OCI-LY3 (cell line): ENCODE measurements around the gene B4GALNT4.

ENCODE experiments used
- H2AFZ ChIP-seq: fragments of 200-600, 300-600 bp; shearing (Covaris generic); 2 replicates; pipeline ENCODE4 v1.6.0; 2014; ENCODE audit warnings: antibody characterized with exemption, low read depth, low read length
- H3K27ac ChIP-seq: fragments of 200-600, 300-600 bp; sonication (generic); 2 replicates; pipeline ENCODE4 v1.5.1; 2014; ENCODE audit warnings: mild to moderate bottlenecking, low read length, moderate library complexity, mixed read lengths
- H3K27me3 ChIP-seq: fragments of 200-600, 300-600 bp; sonication (generic); 2 replicates; pipeline ENCODE4 v1.6.1; 2014; ENCODE audit warnings: low read depth, low read length, mixed read lengths
- H3K36me3 ChIP-seq: fragments of 200-600, 300-600 bp; sonication (generic); replicated peaks from 2 replicates; pipeline ENCODE3; 2014; ENCODE audit warnings: low read depth, low read length, mixed read lengths
- H3K4me1 ChIP-seq: fragments of 300-600, 200-600 bp; sonication (generic); 2 replicates; pipeline ENCODE4 v1.6.1; 2014; ENCODE audit warnings: low read length, mixed read lengths
- H3K4me2 ChIP-seq: fragments of 200-600, 300-600 bp; sonication (generic); 2 replicates; pipeline ENCODE4 v1.6.1; 2014; ENCODE audit warnings: low read length, mixed read lengths
- H3K4me3 ChIP-seq: fragments of 300-600, 200-600 bp; sonication (generic); 2 replicates; pipeline ENCODE4 v1.5.1; 2014; ENCODE audit warnings: antibody characterized with exemption, mild to moderate bottlenecking, low read length, moderate library complexity
- H3K79me2 ChIP-seq: fragments of 300-600, 200-600 bp; shearing (Covaris generic); 2 replicates; pipeline ENCODE4 v1.6.1; 2014; ENCODE audit warnings: mild to moderate bottlenecking, low read length, mixed read lengths
- H3K9ac ChIP-seq: fragments of 300-600, 200-600 bp; shearing (Covaris generic); 2 replicates; pipeline ENCODE4 v1.6.0; 2014; ENCODE audit warnings: mild to moderate bottlenecking, low read length, moderate library complexity
- H3K9me3 ChIP-seq: fragments of 200-600, 300-600 bp; shearing (Covaris generic); 2 replicates; pipeline ENCODE4 v1.6.1; 2014; ENCODE audit warnings: low read length, mixed read lengths; ENCODE audit not compliant: insufficient read depth
- H4K20me1 ChIP-seq: fragments of 200-600, 300-600 bp; sonication (generic); 2 replicates; pipeline ENCODE4 v1.6.1; 2016; ENCODE audit warnings: low read length, mixed read lengths; ENCODE audit not compliant: insufficient read depth
- EZH2phosphoT487 ChIP-seq: fragments of 200-600 bp; shearing (Covaris generic); IDR thresholded peaks from 2 replicates; pipeline ENCODE4 v1.6.1; 2018; ENCODE audit warnings: antibody characterized with exemption, mixed run types, low read depth
- TF ChIP-seq, protein P1 (sequence below): fragments of 200-600, 300-600 bp; sonication (generic); IDR thresholded peaks from 2 replicates; pipeline ENCODE4 v1.5.1; 2014; ENCODE audit warnings: antibody characterized with exemption, low read length, low read depth

B4GALNT4 gene

DNA sequence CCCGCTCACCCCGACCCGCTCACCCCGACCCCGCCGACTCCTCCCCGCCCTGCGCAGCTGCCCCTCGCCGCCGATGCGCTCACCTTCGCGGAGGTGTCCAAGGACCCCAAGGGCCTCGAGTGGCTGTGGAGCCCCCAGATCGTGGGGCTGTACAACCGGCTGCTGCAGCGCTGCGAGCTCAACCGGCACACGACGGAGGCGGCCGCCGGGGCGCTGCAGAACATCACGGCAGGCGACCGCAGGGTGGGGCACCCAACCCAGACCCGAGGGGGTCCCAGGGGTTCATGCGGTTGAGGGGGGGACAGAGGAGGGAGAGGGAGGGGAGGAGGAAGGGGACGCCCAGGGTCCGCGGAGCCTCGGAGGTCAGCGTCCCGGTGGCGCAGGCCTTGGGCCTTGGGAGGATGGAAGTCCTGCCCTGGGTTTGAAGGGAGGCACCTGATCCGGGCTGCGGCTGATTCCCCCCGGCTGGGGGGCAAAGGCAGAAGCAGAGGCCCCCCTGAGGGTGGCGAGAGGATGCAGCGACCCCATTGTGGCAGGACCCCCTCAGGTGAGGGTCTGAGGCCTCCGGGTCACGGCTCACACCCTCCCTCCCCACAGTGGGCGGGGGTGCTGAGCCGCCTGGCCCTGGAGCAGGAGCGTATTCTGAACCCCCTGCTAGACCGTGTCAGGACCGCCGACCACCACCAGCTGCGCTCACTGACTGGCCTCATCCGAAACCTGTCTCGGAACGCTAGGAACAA lies 33.9 kb downstream of the B4GALNT4 start:
- Histone ChIP-seq H3K9me3 (no peaks in the 10 kb centered on the region), H3K4me2 (no peak overlapping the region), H2AFZ (no peak overlapping the region), H4K20me1 (no peaks in the 10 kb centered on the region), H3K27ac (no peak overlapping the region), H3K27me3 (no peaks in the 10 kb centered on the region), H3K36me3 (no peaks in the 10 kb centered on the region), H3K4me1 (no peaks in the 10 kb centered on the region), H3K9ac (no peak overlapping the region), H3K79me2 (no peaks in the 10 kb centered on the region), H3K4me3 (no peak overlapping the region)
- no peak for TF ChIP-seq EZH2phosphoT487
- TF ChIP-seq, protein P1, sequence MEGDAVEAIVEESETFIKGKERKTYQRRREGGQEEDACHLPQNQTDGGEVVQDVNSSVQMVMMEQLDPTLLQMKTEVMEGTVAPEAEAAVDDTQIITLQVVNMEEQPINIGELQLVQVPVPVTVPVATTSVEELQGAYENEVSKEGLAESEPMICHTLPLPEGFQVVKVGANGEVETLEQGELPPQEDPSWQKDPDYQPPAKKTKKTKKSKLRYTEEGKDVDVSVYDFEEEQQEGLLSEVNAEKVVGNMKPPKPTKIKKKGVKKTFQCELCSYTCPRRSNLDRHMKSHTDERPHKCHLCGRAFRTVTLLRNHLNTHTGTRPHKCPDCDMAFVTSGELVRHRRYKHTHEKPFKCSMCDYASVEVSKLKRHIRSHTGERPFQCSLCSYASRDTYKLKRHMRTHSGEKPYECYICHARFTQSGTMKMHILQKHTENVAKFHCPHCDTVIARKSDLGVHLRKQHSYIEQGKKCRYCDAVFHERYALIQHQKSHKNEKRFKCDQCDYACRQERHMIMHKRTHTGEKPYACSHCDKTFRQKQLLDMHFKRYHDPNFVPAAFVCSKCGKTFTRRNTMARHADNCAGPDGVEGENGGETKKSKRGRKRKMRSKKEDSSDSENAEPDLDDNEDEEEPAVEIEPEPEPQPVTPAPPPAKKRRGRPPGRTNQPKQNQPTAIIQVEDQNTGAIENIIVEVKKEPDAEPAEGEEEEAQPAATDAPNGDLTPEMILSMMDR = no peak

- no peaks in the 10 kb centered on the region for H3K36me3 ChIP-seq
- H3K79me2 ChIP-seq = no peaks in the 10 kb centered on the region
- H3K4me1 ChIP-seq = no peaks in the 10 kb centered on the region
- H3K4me2 ChIP-seq = no peak overlapping the region
- H3K4me3 ChIP-seq = no peak overlapping the region
- no peak overlapping the region for H3K9ac ChIP-seq
- H4K20me1 ChIP-seq = no peaks in the 10 kb centered on the region
- H3K27ac ChIP-seq = no peak overlapping the region
- TF ChIP-seq EZH2phosphoT487 = no peak
- TF ChIP-seq, protein P1 = no peak
- no peak overlapping the region for H2AFZ ChIP-seq
- no peaks in the 10 kb centered on the region for H3K9me3 ChIP-seq
- H3K27me3 ChIP-seq = no peaks in the 10 kb centered on the region
Measured at GRCh38 chr11:403761-404431, 34.6 kb downstream of the B4GALNT4 start.

GRCh38 chr11:404551-405264 lies 35.4 kb downstream of the B4GALNT4 start:
- Histone ChIP-seq H3K4me1 (no peaks in the 10 kb centered on the region), H3K9me3 (no peaks in the 10 kb centered on the region), H3K27ac (no peak overlapping the region), H3K9ac (no peak overlapping the region), H4K20me1 (no peaks in the 10 kb centered on the region), H3K79me2 (no peaks in the 10 kb centered on the region), H3K27me3 (no peaks in the 10 kb centered on the region), H3K4me3 (no peak overlapping the region), H3K4me2 (no peak overlapping the region), H2AFZ (no peak overlapping the region), H3K36me3 (no peaks in the 10 kb centered on the region)
- TF ChIP-seq EZH2phosphoT487 = no peak

DNA sequence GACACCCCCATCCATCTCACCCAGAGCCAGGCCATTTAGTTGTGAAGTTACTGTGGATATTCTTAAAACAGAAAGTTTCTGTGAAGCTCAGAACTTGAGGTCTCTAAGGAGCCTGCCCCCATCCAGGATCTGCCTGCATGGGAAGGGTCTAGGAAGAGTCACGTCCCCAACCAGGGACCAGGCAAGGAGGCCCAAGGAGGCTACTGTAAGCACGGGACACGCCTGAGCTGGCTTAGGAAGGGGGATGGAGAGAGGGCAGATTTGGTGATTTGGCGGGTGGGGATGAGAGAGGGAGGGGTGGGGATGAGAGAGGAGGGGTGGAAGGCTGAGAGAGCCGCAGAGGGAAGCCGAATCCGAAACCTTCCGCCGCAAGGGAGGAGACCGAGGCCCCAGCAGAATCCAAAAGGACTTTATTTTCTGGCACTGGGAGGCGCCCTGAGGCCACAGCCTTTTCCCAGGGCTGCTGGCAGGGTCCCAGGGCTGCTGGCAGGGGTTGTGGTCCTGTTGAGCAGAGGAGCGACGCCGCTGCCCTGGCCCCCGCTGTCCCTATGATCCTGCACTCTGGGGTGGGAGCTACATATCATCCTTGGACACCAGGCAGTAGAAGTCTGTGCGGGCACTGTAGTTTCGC lies 36.1 kb downstream of the B4GALNT4 start:
- Histone ChIP-seq H3K9ac (no peak overlapping the region), H3K79me2 (no peaks in the 10 kb centered on the region), H3K4me1 (no peaks in the 10 kb centered on the region), H3K36me3 (no peaks in the 10 kb centered on the region), H4K20me1 (no peaks in the 10 kb centered on the region), H3K27ac (no peak overlapping the region), H2AFZ (no peak overlapping the region), H3K4me3 (no peak overlapping the region), H3K27me3 (no peaks in the 10 kb centered on the region), H3K9me3 (no peaks in the 10 kb centered on the region), H3K4me2 (no peak overlapping the region)
- TF ChIP-seq EZH2phosphoT487 = no peak
- TF ChIP-seq, protein P1 = no peak
